Measurements from ENCODE around the gene TPM1.

TPM1 gene

DNA sequence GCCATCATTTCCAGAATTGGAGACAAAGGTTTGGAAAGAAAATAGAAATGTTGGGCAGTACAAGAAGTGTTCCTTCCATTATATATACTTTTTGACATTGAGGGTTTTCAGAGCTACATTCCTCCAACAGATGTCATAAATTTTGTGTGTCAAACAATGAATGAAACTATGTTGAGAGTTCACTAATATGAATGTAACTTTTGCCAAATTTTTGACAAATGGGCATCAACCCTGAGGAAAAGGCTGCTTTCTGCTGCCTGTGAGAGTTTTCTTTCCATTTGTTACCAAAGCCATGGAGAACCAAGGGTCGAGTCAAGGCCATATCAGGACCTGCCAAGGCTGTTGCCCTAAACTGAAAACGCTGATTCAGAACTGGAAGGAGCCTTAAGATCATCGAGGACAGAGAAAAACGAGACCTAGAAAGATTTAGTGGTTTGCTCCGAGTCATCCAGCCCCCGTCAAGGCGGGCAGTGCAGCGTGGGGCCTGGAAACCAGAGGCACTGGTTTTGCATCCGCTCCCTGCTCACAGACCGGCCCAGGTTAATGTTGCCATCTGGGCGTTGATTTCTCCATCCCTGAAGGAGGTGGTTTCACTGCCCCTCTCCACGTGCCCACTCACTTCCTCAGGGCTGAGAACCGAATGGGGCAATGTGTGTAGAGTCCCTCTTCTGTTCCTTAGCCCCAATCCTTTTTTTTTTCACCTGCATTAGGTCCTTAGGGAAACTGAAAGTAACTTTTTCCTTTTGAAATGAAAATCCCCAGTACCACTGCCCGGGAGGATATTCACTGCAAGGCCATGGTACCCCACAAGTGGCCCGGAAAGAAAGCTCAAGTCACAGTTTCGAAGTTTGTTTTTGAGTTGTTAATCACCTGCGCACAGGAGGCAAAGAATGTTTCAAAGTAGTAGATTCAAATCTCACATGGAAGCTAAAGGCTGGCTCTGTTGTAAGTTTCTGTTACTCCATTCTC, 32.8 kb downstream of the TPM1 start:
- DNase-seq (ENCODE audit: low read depth): no peak

- DNase-seq (ENCODE audit: low read depth): no peak
These were observed 33.6 kb downstream of the TPM1 start for GRCh38 chr15:63075984-63076713.

DNA sequence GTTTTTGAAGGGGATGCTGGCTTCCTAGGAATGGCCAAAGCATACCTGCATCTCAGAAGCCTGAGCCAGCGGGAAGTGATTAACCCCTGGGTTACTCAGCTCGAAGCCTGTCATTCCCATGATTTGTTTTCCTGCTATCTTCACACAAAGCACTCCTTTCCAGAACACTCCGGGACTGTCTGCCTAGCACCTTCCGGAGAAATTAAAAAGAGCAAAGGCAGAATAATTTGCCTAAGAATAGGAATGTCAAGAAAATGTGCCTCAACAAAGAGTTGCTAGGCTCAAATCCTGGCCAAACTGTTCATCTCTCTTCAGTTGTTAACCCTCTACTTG, 34.1 kb downstream of the TPM1 start:
- no peak for DNase-seq (ENCODE audit: low read depth)

DNA sequence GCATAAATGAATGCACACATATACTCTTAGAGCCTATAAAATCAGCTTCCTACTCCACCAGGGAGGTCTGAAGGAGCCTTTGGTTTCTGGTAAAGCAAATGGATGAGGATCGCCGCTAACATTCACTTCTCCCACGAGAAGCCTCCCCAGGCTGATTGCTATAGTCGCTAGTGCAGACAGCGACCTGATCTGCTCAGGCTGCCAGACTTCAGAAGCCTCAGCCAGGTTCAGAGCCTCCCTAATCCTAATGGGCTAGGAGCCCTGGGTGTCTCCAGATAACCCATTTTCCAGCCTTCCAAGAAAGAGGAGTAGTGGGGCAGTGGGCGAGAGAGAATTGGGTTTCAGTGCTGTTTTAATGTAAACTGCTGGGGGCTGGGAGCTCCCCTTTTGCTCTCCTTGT, 35.4 kb downstream of the TPM1 start:
- no peak for DNase-seq (ENCODE audit: low read depth)

GRCh38 chr15:63079947-63080626, 37.5 kb downstream of the TPM1 start:
- no peak for DNase-seq (ENCODE audit: low read depth)

DNA sequence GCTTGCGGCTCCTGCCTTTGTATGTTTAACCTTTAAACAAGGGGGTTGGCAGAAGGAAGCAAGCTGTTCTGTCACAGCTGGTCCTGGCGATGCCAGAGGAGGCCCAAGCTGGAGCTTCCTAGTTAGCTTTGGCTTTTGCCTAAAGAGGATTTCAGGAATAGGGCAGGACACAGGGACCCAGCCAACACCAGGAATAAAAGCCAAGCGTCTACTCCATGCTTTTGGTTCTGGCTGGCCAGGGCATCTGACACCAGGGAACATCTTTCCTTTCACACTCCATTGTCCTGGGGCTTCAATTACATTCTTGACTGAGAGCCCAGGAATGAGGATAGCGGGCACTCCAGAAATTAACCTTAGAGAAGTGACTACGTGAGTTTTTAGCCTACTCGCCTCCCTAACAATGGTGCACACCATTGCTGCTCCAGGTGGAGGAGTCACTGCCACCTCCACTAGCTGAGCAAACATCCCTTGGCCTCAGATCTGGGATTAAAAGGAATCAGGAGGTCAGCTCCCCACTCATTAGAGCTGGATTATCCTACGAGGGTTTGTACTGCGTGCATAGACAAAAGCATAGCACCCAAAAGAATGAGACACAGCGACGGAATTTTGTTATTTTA, 38.2 kb downstream of the TPM1 start:
- no peak for DNase-seq (ENCODE audit: low read depth)

- DNase-seq (ENCODE audit: low read depth): no peak
These were observed 39.8 kb downstream of the TPM1 start for GRCh38 chr15:63082366-63082765.

DNA sequence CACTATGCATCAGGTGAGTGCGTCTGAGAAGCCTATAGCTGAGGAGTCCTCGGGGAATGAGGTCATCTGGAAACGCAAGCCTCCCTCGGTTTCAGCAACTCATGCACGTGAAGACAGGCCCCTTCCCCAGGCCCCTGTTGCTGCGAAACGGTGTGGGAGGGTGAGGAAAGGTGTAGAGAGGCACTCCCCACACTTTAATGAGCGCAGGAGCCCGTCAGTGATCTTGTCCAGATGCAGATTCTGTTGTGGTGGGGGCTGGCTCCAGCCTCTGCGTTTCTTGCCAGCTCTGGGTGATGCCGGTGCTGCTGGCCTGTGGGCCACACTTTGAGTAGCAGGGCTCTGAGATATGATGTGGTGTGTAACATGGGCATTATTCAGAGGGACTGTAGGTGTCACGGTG, 40.5 kb downstream of the TPM1 start:
- DNase-seq (ENCODE audit: low read depth): no peak

DNA sequence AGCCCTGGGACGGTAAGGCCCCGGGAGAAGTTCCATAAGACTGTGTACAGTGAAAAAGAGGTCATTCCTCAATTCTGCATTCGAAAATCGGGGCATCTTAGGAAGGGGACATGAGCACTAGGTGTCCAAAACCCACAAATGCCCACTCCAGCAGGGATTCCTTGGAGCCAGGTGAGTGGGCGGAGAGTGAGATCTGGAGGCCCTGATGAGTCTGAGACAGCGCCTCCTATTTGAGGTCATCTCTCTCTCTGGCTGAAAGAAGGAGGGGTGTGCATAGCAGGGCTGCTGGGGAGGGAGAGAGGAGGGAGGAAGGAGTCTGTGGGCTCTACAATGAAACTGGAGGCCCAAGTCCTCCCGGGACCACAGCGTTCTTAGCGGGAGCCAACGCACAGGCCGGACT, 41.0 kb downstream of the TPM1 start:
- no peak for DNase-seq (ENCODE audit: low read depth)

DNA sequence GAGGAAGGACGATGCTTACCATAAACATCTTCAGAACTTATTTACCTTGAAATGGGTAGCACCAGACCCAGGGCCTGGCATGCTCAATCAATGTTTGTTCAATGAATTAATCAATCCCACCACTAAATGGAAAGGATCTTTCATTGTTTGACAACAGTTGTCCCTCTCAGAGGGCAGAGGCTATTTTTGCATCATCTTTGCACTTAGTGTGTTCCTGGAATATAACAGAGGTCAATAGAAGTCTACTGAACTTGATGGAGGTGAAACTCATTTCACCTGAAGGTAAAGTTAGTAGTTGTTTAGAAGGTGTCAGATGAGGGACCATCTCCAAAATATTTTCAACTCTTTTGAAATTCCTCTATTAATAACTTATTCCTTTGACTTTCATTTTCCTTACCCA, 42.3 kb downstream of the TPM1 start:
- no peak for DNase-seq (ENCODE audit: low read depth)

DNA sequence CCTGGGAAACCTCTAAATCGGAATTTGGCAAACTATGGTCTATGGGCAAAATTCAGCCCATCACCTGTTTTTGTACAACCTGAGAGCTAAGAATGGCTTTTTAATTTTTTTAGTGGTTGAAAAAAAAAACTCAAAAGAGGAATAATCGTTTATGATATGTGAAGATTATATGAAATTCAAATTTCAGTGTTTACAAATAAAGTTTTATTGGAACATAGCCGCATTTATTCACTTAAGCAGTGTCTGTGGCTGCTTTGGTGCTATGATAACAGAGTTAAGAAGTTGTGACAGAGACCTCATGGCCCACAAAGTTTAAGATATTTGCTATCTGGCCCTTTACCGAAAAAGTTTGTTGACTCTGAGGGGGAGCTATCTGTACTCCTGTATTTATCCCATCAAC, 42.7 kb downstream of the TPM1 start:
- no peak for DNase-seq (ENCODE audit: low read depth)

- DNase-seq (ENCODE audit: low read depth): no peak
These were observed 43.7 kb downstream of the TPM1 start for GRCh38 chr15:63086271-63086670.

DNA sequence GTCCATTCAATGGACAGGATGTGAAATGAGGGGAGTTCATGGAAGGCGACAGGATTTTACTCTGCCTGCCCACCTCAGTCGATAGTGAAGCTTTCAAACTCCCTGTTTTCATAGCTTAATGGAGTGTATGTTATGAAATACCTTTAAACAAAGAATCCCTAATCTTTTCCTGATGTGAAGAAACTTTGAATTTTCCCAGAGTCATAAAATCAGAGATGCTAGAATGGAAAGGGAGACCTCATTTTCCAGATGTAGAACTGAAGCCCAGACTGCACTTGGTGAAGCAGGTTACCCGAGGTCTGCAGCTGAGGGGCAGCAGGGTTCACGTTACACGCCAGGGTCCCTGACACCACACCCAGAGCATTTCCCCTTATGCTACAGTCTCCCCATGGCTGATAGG, 44.4 kb downstream of the TPM1 start:
- no peak for DNase-seq (ENCODE audit: low read depth)

- no peak for DNase-seq (ENCODE audit: low read depth)
These were observed 46.1 kb downstream of the TPM1 start for GRCh38 chr15:63088533-63089245.

- DNase-seq (ENCODE audit: low read depth): no peak
These were observed 46.9 kb downstream of the TPM1 start for GRCh38 chr15:63089260-63090043.

GRCh38 chr15:63090472-63090871, 47.9 kb downstream of the TPM1 start:
- no peak for DNase-seq (ENCODE audit: low read depth)

- DNase-seq (ENCODE audit: low read depth): no peak
These were observed 48.3 kb downstream of the TPM1 start for GRCh38 chr15:63090887-63091286.

DNA sequence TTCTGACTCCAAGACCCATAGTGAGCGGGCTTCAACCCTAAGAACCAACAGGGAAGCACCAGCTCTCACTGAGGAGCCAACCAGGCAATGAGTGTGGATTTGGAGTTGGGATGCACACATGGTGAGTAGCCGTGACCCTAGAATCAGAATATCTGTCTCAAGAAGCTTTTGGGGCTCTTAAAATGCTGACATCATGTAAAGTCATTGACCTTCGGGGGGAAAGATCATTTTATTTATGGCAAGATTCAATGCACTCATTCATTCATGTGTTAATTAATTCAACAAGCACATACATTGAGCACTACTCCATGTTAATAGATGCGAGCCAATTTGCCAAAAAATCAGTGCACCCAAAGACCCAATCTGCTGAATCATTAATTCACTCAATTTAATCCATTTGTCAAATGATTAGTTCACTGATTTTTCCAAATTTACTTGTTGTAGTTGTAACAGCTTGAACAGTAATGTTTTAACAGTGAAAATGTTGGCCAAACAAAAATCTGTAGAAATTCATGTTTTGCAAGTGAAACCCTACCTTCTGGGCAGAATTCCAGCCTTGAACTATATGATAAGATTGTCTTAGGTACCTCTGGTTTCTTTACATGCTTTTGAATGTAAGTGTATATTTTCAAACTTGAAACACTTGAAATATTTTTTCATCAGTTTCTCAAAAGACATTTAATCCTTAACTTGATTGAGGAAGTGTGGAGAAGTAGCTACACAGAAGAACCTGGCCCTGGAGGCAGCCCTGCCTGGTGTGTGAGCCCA, 49.3 kb downstream of the TPM1 start:
- DNase-seq (ENCODE audit: low read depth): no peak

GRCh38 chr15:63093486-63094205, 51.1 kb downstream of the TPM1 start:
- DNase-seq (ENCODE audit: low read depth): peak; percentile 54

Data from stimulated activated CD4-positive, alpha-beta T cell treated with anti-CD3 and anti-CD28 coated beads, Interleukin-2, amount 100 ng/mL, for 4 hours (primary cell).